ENCODE data around the gene KIF26B. TPM values are rescaled to one million over a fixed set of nuclear protein-coding genes. Genes with fewer than 3 reads are reported as not detected.
A peak's percentile ranks its signal among the peaks of the same experiment; 100 is the strongest.

The KIF26B gene
- polyA plus RNA-seq, 2 of the 4 experiments (the other 2 are of a cell fraction) = 0.01 to 0.04 TPM

- ATAC-seq = peak; percentile 31 to 68; a peak in 3 of 6 replicates
- Histone ChIP-seq H3K4me1 (no peaks in the 10 kb centered on the region), H3K9me3 (no peaks in the 10 kb centered on the region), H3K27ac (no peak overlapping the region), H3K4me2 (peak overlapping the region; percentile 12; the same call in 1 of the 3 replicates), H3K4me3 (no peak overlapping the region)
- DNase-seq (ENCODE audit: low read depth in 1 of 2, low spot score in 1 of 2) = no peak
- FAIRE-seq = no peak
- WGBS (ENCODE audit: missing lambda C conversion rate) = 61% methylated on average over 11 of the region's 11 CpGs
- CTCF ChIA-PET = interaction anchor here (1.0 kb wide), 1 partner anchor 24 kb away, joined by 3 read pairs; no protein-coding TSS in a partner anchor
- peak; percentile 61 for TF ChIP-seq MAFK (IDR thresholded peaks at IDR 0.05; ENCODE audit: partially characterized antibody)
- TF ChIP-seq ZC3H11A (IDR thresholded peaks at IDR 0.05) = no peak
- POLR2A ChIA-PET = no interaction called here
Measured at GRCh38 chr1:245512980-245513578, 358.3 kb downstream of the KIF26B start.

GRCh38 chr1:245516284-245516759, 361.5 kb downstream of the KIF26B start:
- Histone ChIP-seq H3K4me2 (no peak overlapping the region), H3K9me3 (no peaks in the 10 kb centered on the region), H3K4me3 (no peak overlapping the region), H3K27ac (no peak overlapping the region), H3K4me1 (no peaks in the 10 kb centered on the region)
- DNase-seq (ENCODE audit: low read depth in 1 of 2, low spot score in 1 of 2) = peak in 1 of 2 experiments; percentile 46
- 36% methylated on average over 12 of the region's 12 CpGs for WGBS (ENCODE audit: missing lambda C conversion rate)
- ATAC-seq = peak in 1 of 2 experiments; percentile 86; a peak in 4 of 6 replicates
- TF ChIP-seq FOSB (CRISPR knock-in tag; IDR thresholded peaks at IDR 0.05) (no peak), RAD21 (conservative IDR thresholded peaks at IDR 0.05 in 1 of 2, IDR thresholded peaks at IDR 0.05 in 1 of 2) (peak; percentile 38 to 54; a peak in 4 of 5 replicates), ZSCAN20 (CRISPR knock-in tag; IDR thresholded peaks at IDR 0.05) (no peak), HMGXB4 (CRISPR knock-in tag; IDR thresholded peaks at IDR 0.05; ENCODE audit: borderline replicate concordance) (no peak), GATA3 (IDR thresholded peaks at IDR 0.05; ENCODE audit: borderline replicate concordance) (no peak), SMC3 (IDR thresholded peaks at IDR 0.05) (peak; percentile 56), CTCF (IDR thresholded peaks at IDR 0.05) (peak; percentile 40), FOSL2 (IDR thresholded peaks at IDR 0.05) (no peak), FOSL2 (CRISPR knock-in tag; IDR thresholded peaks at IDR 0.05) (no peak), CHD4 (IDR thresholded peaks at IDR 0.05; ENCODE audit: borderline replicate concordance) (no peak)
- POLR2A ChIA-PET = no interaction called here
- FAIRE-seq = no peak
- CTCF ChIA-PET = interaction anchor here (0.7 to 1.7 kb wide), 7 partner anchors 13 to 764 kb away, joined by 3 to 7 read pairs (median 3); no protein-coding TSS in a partner anchor

GRCh38 chr1:245520611-245521010, 365.8 kb downstream of the KIF26B start:
- no peaks in the 10 kb centered on the region for H3K4me1 ChIP-seq
- ChIA-PET POLR2A (no interaction called here), CTCF (no interaction called here)
- no peak overlapping the region for H3K27ac ChIP-seq
- FAIRE-seq (no peak), ATAC-seq (no peak), DNase-seq (ENCODE audit: low read depth in 1 of 2, low spot score in 1 of 2) (no peak)
- no peak overlapping the region for H3K4me3 ChIP-seq
- no peaks in the 10 kb centered on the region for H3K9me3 ChIP-seq
- 5% methylated on average over 1 of the region's 1 CpG for WGBS (ENCODE audit: missing lambda C conversion rate)
- H3K4me2 ChIP-seq = no peak overlapping the region
- TF ChIP-seq CHD4 (IDR thresholded peaks at IDR 0.05; ENCODE audit: borderline replicate concordance) (no peak), HDAC2 (IDR thresholded peaks at IDR 0.05) (no peak), SREBF2 (IDR thresholded peaks at IDR 0.05) (no peak), ATOH8 (CRISPR knock-in tag; IDR thresholded peaks at IDR 0.05; ENCODE audit: low read depth) (no peak), RAD21 (conservative IDR thresholded peaks at IDR 0.05 in 1 of 2, IDR thresholded peaks at IDR 0.05 in 1 of 2) (no peak), RARB (CRISPR knock-in tag; IDR thresholded peaks at IDR 0.05) (no peak), KDM5A (IDR thresholded peaks at IDR 0.05) (no peak), ZNF302 (CRISPR knock-in tag; IDR thresholded peaks at IDR 0.05) (no peak), HOXB5 (CRISPR knock-in tag; IDR thresholded peaks at IDR 0.05) (no peak), REST (IDR thresholded peaks at IDR 0.05) (no peak), EHMT2 (IDR thresholded peaks at IDR 0.05; ENCODE audit: low read depth) (no peak), USF2 (IDR thresholded peaks at IDR 0.05) (no peak), MAZ (IDR thresholded peaks at IDR 0.05; ENCODE audit: borderline replicate concordance, low read depth, low read length) (no peak), ZC3H11A (IDR thresholded peaks at IDR 0.05) (no peak), TP53 (CRISPR knock-in tag; IDR thresholded peaks at IDR 0.05) (no peak), MAFK (IDR thresholded peaks at IDR 0.05; ENCODE audit: partially characterized antibody) (no peak)

Measured in A549 (cell line).